ENCODE data around the gene RNF11. TPM values are rescaled to one million over a fixed set of nuclear protein-coding genes. Genes with fewer than 3 reads are reported as not detected.

The RNF11 gene
- total RNA-seq, 1 experiment from 2014 or later: 67.5 TPM

GRCh38 chr1:51210676-51211075 is 25.4 kb upstream of the RNF11 start:
- POLR2A ChIA-PET (ENCODE audit: low non-redundant PET): no interaction called here
- H3K4me3 ChIP-seq (ENCODE audit: low read depth, low read length, poor library complexity, severe bottlenecking): no peak overlapping the region
- no peaks in the 10 kb centered on the region for H3K36me3 ChIP-seq (ENCODE audit: insufficient read depth, low read length, poor library complexity, severe bottlenecking)
- BruUV-seq (replicated peaks): no TSS peak
- no peaks in the 10 kb centered on the region for H3K27me3 ChIP-seq (replicated peaks; ENCODE audit: insufficient read depth, low read depth, low read length, poor library complexity)
- no peak overlapping the region for H3K27ac ChIP-seq (ENCODE audit: low read depth, low read length, poor library complexity, severe bottlenecking)
- DNase-seq (ENCODE audit: low spot score): no peak
- CTCF ChIA-PET: no interaction called here
- no peak for TF ChIP-seq CTCF (conservative IDR thresholded peaks at IDR 0.05; ENCODE audit: low read depth, low read length)
- no peak for TF ChIP-seq EZH2 (IDR thresholded peaks at IDR 0.05; ENCODE audit: borderline replicate concordance, low read depth, low read length, poor library complexity, severe bottlenecking)
- H3K4me1 ChIP-seq (ENCODE audit: insufficient read depth, low read length, poor library complexity, severe bottlenecking): no peaks in the 10 kb centered on the region
- no peaks in the 10 kb centered on the region for H3K9me3 ChIP-seq (ENCODE audit: low read depth, low read length, poor library complexity, severe bottlenecking)
- intact Hi-C loops (cut with micrococcal nuclease; ENCODE audit: unreplicated experiment): no loop called here

DNA sequence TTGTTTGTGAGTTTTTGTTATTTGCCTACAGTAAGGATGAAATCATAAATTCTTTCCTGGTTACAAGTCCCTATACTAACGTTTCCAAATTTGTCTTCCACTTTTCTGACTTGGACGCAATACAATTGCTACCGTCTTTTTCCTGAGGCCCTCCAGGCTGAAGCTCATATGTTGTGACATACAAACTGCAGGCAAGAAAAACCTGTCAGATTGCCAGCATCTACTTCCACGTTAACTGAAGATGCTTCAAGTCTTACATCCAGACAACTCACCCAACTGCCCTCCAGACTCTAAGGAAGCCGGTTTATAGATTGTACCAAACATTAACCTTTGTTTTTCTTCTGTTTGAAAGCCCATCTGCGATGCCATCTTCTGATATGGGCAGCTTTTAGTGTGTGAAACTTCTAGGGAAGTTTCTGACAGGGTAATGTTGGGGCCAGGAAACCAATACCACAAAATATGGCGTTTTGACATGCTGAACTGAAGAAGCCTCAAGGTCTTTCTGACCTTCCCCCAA is 21.4 kb upstream of the RNF11 start:
- no peaks in the 10 kb centered on the region for H3K9me3 ChIP-seq (ENCODE audit: low read depth, low read length, poor library complexity, severe bottlenecking)
- no peak overlapping the region for H3K4me3 ChIP-seq (ENCODE audit: low read depth, low read length, poor library complexity, severe bottlenecking)
- H3K36me3 ChIP-seq (ENCODE audit: insufficient read depth, low read length, poor library complexity, severe bottlenecking): no peaks in the 10 kb centered on the region
- TF ChIP-seq EZH2 (IDR thresholded peaks at IDR 0.05; ENCODE audit: borderline replicate concordance, low read depth, low read length, poor library complexity, severe bottlenecking): no peak
- TF ChIP-seq CTCF (conservative IDR thresholded peaks at IDR 0.05; ENCODE audit: low read depth, low read length): no peak
- intact Hi-C loops (cut with micrococcal nuclease; ENCODE audit: unreplicated experiment): no loop called here
- BruUV-seq (replicated peaks): no TSS peak
- no peaks in the 10 kb centered on the region for H3K4me1 ChIP-seq (ENCODE audit: insufficient read depth, low read length, poor library complexity, severe bottlenecking)
- ChIA-PET POLR2A (ENCODE audit: low non-redundant PET) (no interaction called here), CTCF (no interaction called here)
- no peak overlapping the region for H3K27ac ChIP-seq (ENCODE audit: low read depth, low read length, poor library complexity, severe bottlenecking)
- no peak for DNase-seq (ENCODE audit: low spot score)
- H3K27me3 ChIP-seq (replicated peaks; ENCODE audit: insufficient read depth, low read depth, low read length, poor library complexity): no peaks in the 10 kb centered on the region

DNA sequence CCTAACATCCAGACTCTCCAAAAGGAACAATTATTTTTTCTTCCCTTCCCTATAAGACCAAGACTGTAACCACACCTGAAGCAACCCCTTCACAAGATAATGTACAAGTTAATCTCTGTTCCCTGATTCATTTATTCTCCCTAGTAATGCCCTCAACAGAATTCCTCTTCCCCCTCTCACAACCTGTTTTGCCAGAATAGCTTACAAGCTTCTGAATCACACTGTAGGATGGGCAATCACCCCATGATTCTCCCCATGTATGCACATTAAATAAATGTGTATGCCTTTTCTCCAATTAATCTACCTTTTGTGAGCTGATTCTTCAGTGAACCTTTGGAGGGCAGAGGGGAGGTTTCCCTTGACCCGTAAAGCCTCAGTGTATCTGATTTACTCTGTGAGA is 20.9 kb upstream of the RNF11 start:
- Histone ChIP-seq H3K9me3 (ENCODE audit: low read depth, low read length, poor library complexity, severe bottlenecking) (no peaks in the 10 kb centered on the region), H3K27me3 (replicated peaks; ENCODE audit: insufficient read depth, low read depth, low read length, poor library complexity) (no peaks in the 10 kb centered on the region), H3K4me3 (ENCODE audit: low read depth, low read length, poor library complexity, severe bottlenecking) (no peak overlapping the region), H3K4me1 (ENCODE audit: insufficient read depth, low read length, poor library complexity, severe bottlenecking) (no peaks in the 10 kb centered on the region), H3K36me3 (ENCODE audit: insufficient read depth, low read length, poor library complexity, severe bottlenecking) (no peaks in the 10 kb centered on the region), H3K27ac (ENCODE audit: low read depth, low read length, poor library complexity, severe bottlenecking) (no peak overlapping the region)
- BruUV-seq (replicated peaks): no TSS peak
- CTCF ChIA-PET: no interaction called here
- TF ChIP-seq CTCF (conservative IDR thresholded peaks at IDR 0.05; ENCODE audit: low read depth, low read length) (no peak), EZH2 (IDR thresholded peaks at IDR 0.05; ENCODE audit: borderline replicate concordance, low read depth, low read length, poor library complexity, severe bottlenecking) (no peak)
- intact Hi-C loops (cut with micrococcal nuclease; ENCODE audit: unreplicated experiment): no loop called here
- DNase-seq (ENCODE audit: low spot score): no peak
- POLR2A ChIA-PET (ENCODE audit: low non-redundant PET): no interaction called here
